NCI-H82 treated with DMSO at 0.1 percent for 48 hours (cell line): ENCODE results near the gene SORCS3.

Source experiments
- DNase-seq: peaks from one replicate; lab custom pipeline; 2025; ENCODE audit not compliant: unreplicated experiment; lab: John Stamatoyannopoulos, UW

The SORCS3 gene

DNA sequence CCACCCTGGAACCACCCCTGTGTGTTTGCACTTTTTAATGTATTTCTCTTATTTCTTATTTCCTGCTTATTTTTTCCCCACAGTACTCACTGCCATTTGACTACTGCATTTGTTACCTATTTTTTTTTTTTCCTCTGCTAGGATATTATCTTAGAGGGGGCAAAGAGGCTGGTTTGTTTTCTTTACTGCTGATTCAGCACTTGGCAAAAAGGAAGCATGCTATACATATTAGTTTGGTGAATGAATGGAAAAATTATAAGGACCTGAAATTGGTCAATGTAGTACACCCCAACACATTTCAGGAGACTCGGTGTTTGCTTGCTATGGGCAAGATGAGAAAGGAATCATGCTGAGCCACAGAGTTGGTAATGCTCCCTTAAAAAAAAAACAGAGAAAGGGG, 193.5 kb downstream of the SORCS3 start:
- DNase-seq = no peak

DNA sequence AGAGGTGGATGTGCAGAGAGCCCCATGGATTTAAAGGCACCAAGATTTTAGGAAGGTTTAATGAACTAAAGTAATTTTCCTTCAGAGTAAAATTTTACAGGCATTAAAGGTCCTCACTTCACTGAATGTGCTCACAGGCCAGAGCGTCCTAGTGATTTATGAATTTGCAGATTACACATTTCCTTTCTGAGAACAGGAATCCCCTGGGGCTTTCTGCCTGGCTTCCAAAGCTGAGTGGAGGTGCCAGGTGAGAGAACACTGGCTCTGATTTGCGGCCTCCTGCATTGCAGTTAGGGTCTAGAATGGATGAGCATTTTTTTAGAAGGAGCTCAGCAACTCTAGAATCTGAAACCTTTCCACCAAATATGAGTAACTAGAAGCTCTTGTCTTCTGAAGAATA, 194.3 kb downstream of the SORCS3 start:
- DNase-seq = no peak

DNA sequence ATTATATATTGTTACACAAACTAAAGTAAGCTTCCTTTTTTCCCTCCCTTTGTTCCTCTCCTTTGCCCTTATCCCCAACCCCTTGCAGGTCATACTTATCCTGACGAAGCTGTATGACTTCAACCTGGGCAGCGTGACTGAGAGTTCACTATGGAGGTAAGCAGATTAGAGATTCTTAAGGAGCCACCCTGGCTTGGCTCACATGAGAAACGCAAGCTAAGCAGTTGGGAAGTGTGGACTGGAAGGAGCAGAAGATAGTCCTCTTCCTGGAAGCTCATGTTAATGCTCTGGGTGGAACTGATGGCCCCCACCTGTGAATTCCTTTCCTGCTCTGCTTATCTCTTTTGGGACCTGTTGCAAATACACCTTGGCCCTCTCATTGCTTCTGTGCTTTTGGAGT, 201.6 kb downstream of the SORCS3 start:
- peak; percentile 28 for DNase-seq

GRCh38 chr10:104844073-104844472, 203.0 kb downstream of the SORCS3 start:
- no peak for DNase-seq

DNA sequence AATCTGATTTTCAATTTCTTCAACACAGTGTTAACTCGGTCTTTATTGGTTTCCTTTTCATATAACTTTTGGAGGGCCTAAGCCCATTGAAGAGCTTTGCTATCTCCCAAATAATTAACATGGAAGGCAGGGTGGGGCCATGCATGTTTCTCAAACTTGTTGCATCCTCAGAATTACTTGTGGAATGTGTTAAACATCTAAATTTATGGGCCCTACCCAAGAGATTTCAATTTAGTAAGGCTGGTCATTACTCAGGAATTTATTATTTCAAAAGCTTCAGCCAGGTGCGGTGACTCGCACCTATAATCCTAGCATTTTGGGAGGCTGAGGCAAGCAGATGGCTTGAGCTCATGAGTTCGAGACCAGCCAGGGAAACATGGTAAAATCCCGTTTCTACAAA, 208.9 kb downstream of the SORCS3 start:
- no peak for DNase-seq

DNA sequence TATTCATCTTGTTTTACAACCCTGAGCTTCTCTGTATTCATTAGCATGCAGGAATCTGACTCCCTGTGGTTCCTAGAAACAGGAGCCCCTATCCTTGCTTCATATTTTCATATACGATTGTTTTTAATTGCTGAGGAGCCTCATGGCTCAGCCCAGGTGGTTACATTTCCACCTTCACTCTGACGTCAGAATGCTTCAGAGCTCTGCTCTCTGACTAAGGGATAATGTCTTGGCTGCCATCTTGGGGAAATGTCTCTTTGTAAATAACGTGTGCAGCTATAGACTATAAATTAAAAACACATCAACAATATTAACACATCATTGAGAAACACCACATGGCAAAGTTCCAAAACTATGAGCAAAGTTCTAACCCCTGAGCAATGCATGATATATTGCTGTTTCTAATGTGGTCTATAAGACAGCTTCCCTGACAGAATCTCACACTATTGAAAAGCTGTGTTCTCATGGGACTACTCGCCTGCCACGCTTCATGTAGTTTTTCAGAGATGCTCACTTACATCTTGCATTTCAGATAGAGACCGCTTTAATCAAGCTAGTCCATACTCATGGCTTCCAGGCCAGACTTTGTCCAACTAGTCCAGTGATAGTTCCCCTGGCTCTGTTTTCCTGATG, 227.0 kb downstream of the SORCS3 start:
- DNase-seq = no peak

DNA sequence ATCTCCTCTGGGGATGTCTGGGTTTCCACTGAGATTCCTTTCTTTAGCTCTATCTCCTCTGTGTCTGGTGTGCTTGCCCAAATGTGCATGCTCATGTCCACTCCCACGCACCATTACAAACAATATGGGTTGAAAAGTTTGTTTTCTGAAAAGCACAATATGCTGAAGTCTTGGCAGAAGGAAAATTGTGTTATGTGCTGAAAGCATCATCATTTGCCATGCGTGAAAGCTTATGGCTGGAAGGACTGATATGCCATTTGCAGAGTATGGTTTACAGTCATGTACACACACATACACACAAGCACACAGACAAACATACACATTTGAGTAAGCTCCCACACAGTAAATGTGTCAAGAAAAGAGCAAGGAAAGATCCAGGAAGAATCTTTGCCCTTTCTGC, 231.6 kb downstream of the SORCS3 start:
- no peak for DNase-seq

DNA sequence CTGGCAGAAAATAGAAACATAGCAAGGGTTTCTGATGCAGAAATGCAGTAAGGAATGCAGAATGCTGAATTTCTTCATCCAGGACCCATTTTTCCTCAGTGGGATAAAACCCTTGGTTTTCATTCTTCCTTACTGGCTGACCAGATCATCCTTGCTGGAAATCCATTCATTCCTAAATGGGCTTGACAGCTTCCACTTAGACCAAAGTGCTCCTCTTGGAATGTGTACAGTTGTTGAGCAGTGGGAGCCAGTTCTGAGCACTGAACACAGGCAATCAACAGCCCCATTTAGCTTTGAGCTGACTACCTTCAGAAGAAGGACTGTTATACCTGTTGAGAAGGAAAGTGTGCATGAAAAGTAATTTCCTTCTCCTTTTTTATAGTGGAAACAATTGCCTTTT, 232.1 kb downstream of the SORCS3 start:
- no peak for DNase-seq

DNA sequence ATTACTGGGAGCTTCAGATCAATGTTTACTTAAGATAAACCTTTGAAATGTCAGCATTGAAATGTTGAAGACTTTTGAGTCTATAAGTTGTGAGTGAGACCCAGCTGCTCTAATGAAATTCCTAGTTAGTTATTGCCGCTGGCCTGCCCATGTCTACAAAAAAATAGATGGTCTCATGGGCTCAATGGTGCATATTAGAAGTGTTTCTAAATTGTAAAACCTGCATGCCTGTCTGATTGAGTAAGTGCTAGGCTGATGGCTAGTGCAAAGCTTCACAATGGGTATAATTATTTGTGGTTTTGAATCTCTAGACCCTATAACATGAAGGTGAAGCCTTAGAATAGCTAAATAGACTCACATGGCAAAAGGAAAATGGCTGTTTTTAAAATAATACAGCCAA, 234.5 kb downstream of the SORCS3 start:
- no peak for DNase-seq

DNA sequence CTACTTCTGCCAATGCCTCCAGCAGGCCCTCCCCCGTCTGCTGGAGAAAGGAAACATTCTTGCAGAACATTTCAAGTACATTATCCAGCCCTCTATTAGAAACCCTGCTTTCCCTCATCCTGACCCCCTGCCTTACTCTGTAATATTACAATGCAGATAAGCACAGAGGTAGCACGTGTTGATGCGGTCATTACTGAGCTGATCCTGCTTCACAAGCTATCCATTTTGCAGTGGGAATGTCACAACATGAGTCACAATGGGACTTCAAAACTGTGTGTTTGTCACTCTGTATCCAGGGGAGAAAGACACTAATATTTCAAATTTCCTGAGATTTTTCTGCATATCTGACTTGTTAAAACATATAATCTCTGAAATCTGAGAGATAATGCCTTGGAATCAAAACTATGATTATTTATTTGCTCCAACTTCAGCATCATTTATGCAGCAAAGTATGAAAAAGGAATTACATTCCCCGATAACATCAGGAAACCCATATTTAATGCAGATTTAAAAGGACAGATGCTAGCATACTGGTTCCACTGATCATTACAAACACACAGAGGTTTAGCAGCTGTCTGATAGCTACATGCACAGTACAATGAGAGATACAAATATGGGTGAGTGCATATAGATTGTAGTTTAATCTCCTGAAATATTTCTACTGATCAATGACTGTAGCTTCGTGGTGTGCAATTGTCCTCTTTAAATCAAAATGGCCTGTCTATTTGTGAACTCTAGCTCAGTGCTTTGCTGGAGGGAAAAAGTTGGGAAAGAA, 239.7 kb downstream of the SORCS3 start:
- no peak for DNase-seq

- DNase-seq = no peak
Measured at GRCh38 chr10:104881740-104882139, 240.7 kb downstream of the SORCS3 start.

- DNase-seq = no peak
Measured at GRCh38 chr10:104892879-104893617, 252.0 kb downstream of the SORCS3 start.

- DNase-seq = no peak
Measured at GRCh38 chr10:104893701-104894100, 252.6 kb downstream of the SORCS3 start.

GRCh38 chr10:104894681-104895080, 253.6 kb downstream of the SORCS3 start:
- DNase-seq = no peak

- no peak for DNase-seq
Measured at GRCh38 chr10:104895541-104895940, 254.5 kb downstream of the SORCS3 start.

DNA sequence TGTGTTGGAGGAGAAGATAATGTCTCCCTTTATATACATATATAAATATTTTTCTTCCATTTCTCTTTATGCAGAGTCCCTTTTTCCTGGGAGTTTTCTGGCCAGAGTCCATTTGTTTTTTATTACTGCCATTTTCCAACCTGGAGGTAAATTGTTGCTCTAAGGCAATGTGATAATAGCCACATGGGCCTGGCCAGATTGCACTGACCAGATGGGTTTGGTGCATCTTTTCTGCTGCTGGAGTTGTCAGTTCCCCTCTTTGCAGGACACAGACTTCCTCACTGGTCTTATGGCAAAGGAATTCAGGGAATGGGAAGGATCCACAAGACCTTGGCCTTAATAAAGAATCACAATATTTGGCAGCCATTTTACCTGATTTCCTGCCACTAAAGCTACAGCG, 254.9 kb downstream of the SORCS3 start:
- no peak for DNase-seq

- no peak for DNase-seq
Measured at GRCh38 chr10:104897696-104898095, 256.6 kb downstream of the SORCS3 start.

GRCh38 chr10:104899779-104900178, 258.7 kb downstream of the SORCS3 start:
- no peak for DNase-seq

- DNase-seq = no peak
Measured at GRCh38 chr10:104903433-104903832, 262.3 kb downstream of the SORCS3 start.

- no peak for DNase-seq
Measured at GRCh38 chr10:104904753-104905323, 263.7 kb downstream of the SORCS3 start.

DNA sequence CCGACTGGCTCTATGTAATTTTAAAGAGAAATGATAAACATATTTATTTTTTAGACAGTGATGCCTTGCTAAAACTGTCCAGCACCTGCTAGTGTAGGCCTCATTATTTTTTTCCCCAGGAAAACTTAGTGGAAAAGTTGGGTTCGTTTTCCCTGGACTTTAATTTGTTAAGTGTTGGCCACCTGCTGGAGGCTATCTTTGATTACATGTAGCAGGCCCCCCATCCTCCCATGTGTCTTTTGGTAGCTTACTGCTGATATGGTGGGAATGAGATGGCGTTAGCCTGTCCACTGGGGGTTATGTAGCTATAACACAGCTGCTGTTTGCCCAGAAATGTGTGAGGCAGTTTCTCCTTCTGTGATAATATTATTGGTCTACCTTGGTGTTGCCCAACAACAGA, 265.0 kb downstream of the SORCS3 start:
- DNase-seq = no peak

DNA sequence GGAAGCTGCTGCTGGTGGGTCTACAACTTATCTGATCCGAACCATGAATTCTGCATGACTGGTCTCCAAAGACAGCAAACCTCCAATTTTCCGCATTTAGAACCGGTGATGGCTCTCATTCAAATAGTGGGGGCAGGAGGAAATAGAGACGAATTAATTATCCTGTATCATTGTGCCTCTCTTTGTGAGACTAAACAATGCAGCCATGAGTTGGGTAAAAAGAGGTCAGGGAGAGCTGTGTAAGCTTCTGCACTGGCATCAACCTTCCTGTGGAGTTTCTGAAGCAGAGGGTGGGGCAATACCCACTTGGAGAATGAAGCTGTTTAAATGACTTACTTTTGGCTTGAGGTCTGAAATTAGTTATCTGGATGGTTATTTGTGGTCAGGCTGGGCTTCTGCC, 266.4 kb downstream of the SORCS3 start:
- DNase-seq = no peak
